Measurements from ENCODE around the gene UBAC1.

- TF ChIP-seq CTCF (IDR thresholded peaks at IDR 0.05) (no peak), POLR2A (IDR thresholded peaks at IDR 0.05) (no peak)
These were observed 2.2 kb upstream of the UBAC1 start for GRCh38 chr9:135963338-135963737.
